Measurements from ENCODE around the gene DAB2IP. TPM values are rescaled to one million over a fixed set of nuclear protein-coding genes. Genes with fewer than 3 reads are reported as not detected.

The DAB2IP gene
- total RNA-seq, 1 experiment from 2014 or later = 52.6 TPM

- no peak overlapping the region for H3K4me3 Mint-ChIP-seq
- ChIA-PET CTCF (interaction anchor here (1.4 kb wide), 1 partner anchor 86 kb away, joined by 4 read pairs; no protein-coding TSS in a partner anchor), POLR2A (no interaction called here)
- H3K9me3 Mint-ChIP-seq = no peaks in the 10 kb centered on the region
- no peak overlapping the region for H3K27ac Mint-ChIP-seq
- DNase-seq (ENCODE audit: low spot score) (no peak), ATAC-seq (no peak)
- no peaks in the 10 kb centered on the region for H3K4me1 Mint-ChIP-seq
- no peak for TF ChIP-seq CBFB (CRISPR knock-in tag; IDR thresholded peaks at IDR 0.05; ENCODE audit: low read depth)
- TF ChIP-seq USF1 (CRISPR knock-in tag; IDR thresholded peaks at IDR 0.05) = no peak
- no peak for TF ChIP-seq ZSCAN18 (CRISPR knock-in tag; IDR thresholded peaks at IDR 0.05)
- no peak for TF ChIP-seq ARID4B (CRISPR knock-in tag; IDR thresholded peaks at IDR 0.05; ENCODE audit: borderline replicate concordance)
- TF ChIP-seq SMAD4 (CRISPR knock-in tag; IDR thresholded peaks at IDR 0.05) = no peak
- no peak for TF ChIP-seq ZMAT4 (CRISPR knock-in tag; IDR thresholded peaks at IDR 0.05)
- TF ChIP-seq ZNF317 (CRISPR knock-in tag; IDR thresholded peaks at IDR 0.05; ENCODE audit: borderline replicate concordance, low read depth) = no peak
- TF ChIP-seq ZNF425 (CRISPR knock-in tag; conservative IDR thresholded peaks at IDR 0.05) = no peak
- TF ChIP-seq TEAD1 (CRISPR knock-in tag; IDR thresholded peaks at IDR 0.05) = no peak
- TF ChIP-seq ZNF512 (CRISPR knock-in tag; IDR thresholded peaks at IDR 0.05; ENCODE audit: borderline replicate concordance) = no peak
- TF ChIP-seq STAT6 (CRISPR knock-in tag; conservative IDR thresholded peaks at IDR 0.05; ENCODE audit: low read depth) = no peak
- TF ChIP-seq IRF1 (CRISPR knock-in tag; IDR thresholded peaks at IDR 0.05) = no peak
- no peaks in the 10 kb centered on the region for H3K27me3 Mint-ChIP-seq (ENCODE audit: low read depth)
- peaks cover 31% of the 10 kb centered on the region for H3K36me3 Mint-ChIP-seq
These were observed 122.0 kb downstream of the DAB2IP start for GRCh38 chr9:121773286-121773953.
